CD4-positive, alpha-beta T cell treated with Interleukin-4 for 1 hour (primary cell): Measurements from ENCODE around the gene TRPT1.

Experiments
- DNase-seq, 2 donors: peaks; one replicate each; pipeline ENCODE4 v3.0.0-alpha.2; 2020 to 2022

Gene TRPT1

DNA sequence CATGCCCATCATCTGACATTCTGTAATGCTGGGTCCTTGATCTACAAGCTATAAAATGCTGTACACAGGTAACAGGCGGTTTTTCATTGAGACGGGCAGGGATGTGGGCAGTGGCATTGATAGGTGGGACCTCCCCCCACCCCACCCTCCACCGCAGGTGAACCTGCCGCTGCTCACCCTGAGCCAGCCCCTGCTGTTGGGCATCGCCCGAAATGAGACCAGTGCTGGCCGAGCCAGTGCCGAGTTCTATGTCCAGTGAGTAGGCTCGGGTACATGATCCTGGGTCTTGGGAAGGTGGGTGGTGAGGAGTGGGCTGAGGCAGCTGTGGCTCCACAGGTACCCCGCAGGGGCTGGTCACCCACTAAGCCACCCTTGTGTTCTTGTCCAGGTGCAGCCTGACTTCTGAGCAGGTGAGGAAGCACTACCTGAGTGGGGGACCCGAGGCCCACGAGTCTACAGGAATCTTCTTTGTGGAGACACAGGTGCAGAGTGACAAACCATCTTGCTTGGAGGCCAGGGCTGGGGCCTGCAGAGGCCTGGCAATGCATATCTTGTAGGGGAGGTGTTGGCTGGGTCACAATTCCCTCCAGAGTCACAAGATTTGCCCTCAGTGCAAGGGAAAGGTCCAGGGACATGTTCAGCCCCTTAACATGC, 3.2 kb upstream of the TRPT1 start:
- DNase-seq, result no peak

DNA sequence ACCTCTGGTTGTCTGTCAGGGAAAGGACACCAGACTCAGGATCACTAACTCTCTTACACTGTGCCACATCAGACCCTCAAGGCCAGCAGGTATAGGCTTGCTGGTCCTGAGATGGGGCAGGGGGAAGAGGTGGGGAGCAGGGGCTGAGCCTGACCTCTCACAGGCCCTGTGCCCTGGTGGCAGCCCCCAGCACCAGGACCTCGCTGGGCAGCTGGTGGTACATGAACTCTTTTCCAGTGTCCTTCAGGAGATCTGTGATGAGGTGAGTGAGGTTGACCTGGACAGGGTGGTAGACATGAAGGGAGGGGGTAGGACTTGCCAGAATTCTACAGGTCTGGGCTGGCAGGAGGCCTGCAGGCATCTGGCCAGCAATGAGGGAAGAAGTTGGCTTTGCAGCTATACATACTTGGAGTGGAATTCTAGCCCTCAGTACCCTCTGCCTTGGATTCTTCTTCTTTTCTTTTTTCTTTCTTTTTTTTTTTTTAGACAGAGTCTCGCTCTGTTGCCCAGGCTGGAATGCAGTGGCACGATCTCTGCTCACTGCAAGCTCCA, 1.5 kb upstream of the TRPT1 start:
- DNase-seq, result no peak

DNA sequence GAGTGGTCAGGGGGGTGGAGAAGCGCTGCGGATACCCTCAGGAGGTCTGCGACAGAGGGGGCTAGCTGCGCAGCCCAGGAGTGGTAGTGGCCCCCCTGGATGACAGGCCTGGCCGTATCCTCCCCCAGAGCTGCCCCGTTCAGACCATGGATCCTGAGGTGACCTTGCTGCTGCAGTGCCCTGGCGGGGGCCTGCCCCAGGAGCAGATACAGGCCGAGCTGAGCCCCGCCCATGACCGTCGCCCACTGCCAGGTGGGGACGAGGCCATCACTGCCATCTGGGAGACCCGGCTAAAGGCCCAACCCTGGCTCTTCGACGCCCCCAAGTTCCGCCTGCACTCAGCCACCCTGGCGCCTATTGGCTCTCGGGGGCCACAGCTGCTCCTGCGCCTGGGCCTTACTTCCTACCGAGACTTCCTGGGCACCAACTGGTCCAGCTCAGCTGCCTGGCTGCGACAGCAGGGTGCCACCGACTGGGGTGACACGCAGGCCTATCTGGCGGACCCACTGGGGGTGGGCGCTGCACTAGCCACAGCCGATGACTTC, 593 bp upstream of the TRPT1 start:
- DNase-seq, result peak; percentile 64 to 67

DNA sequence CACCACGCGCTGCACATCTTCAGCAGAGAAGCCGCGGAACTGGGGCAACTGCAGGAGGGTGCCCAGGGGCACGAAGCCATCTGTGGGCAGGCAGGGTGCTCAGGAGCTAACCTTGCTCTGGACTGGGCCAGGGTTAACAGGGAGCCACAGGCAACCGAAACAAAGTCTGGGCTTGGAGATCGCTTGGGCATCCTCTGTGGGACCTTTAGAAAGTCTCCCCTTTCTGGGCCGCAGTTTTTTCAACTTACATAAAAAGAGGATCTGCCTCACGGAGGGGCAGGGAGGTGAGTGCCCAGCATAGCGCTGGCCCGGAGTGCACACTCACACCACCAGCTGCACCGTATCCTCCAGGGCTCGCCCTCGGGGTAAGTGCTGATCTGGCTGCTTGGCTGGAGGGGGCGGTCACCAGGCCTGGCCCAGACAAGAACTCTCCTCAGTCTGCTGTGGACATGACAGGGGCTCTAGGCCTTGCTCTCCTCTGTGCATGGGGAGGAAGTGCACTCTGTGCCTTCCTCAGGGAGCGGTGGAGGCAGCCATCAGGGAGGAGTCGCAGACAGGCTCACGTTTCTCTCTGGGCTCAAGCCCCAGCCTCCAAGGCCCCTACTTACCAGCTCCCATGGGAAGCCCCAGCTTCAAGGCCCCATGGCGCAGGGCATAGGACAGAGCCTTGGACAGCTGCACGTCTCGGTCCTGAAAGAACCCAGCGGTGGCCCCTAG, 937 bp downstream of the TRPT1 start:
- DNase-seq, result no peak

DNA sequence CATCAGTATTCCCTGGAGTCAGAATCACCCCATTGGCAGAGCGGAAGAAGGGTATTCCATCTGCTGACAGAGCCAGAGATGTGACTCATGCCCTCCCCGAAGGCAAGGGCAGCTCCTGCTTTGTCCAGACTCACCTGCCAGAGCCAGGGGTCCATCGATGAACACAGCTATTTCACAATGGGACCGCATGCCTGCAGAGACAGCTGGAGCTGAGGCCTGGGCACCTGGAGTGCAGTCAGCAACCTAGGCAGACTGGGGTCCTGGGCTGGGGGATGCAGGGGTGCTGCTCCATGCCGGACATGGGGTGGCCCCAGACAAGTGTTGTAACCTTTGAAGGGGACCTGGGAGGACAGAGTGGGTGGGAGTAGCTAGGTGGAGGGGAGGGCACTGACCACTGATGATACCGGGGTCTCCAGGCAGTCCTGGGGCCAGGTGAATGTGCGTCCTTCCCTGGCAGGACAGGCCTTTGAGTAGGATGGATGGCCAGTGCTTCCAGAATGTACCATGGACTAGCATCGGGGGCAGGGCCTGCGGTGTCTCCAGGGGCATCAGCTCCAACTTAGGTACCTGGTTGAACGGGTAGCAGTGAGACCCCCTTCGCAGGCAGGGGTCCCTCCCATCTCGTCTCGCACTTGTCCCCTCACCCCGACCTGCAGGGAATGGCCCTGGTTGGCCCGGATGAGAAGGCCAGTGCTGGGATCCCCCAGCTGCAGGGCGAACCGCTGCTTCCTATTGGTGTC, 1.7 kb downstream of the TRPT1 start:
- DNase-seq, result no peak

DNA sequence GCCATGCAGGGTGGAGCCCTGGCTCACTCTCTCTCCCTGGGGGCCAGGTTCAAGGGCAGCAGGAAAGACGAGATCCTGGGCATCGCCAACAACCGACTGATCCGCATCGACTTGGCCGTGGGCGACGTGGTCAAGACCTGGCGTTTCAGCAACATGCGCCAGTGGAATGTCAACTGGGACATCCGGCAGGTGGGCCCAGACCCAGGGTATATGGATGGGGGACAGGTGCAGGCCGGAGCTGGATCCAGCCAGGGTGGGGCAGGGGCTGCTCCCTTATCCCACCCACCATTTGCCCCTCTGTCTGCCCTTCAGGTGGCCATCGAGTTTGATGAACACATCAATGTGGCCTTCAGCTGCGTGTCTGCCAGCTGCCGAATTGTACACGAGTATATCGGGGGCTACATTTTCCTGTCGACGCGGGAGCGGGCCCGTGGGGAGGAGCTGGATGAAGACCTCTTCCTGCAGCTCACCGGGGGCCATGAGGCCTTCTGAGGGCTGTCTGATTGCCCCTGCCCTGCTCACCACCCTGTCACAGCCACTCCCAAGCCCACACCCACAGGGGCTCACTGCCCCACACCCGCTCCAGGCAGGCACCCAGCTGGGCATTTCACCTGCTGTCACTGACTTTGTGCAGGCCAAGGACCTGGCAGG, 2.9 kb downstream of the TRPT1 start:
- no peak for DNase-seq

DNA sequence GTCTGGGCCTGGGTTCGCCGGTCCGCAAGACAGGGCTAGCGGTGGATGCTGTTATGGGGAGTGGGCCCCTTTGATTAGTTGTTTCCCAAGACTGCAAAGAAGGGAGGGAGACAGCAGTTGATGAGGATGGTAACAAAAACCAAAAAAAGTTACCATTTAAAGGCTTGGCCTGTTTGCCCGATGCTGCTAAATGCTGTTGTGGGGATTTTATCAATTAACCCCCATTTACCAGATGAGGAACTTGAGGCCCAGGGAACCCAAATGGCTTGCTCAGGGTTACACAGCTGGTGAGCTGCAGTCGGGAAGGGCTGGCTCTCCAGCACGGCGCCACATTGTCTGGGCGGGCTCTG, 3.4 kb downstream of the TRPT1 start:
- DNase-seq, result no peak

DNA sequence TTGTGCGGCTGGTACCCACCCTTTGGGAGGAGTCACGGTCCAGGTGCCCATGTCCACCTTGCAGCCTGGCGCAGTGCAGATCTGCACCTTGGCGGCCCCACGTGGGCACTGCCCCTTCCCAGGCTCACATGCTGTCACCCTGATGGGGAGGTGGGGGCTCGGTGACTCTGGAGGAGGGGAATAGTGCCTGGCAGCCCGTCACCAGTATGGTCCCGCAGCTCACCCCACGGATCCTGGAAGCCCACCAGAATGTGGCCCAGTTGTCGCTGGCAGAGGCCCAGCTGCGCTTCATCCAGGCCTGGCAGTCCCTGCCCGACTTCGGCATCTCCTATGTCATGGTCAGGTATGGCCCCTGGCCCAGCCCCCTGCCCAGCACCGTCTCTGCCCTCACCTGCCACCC, 5.2 kb downstream of the TRPT1 start:
- DNase-seq, result no peak

DNA sequence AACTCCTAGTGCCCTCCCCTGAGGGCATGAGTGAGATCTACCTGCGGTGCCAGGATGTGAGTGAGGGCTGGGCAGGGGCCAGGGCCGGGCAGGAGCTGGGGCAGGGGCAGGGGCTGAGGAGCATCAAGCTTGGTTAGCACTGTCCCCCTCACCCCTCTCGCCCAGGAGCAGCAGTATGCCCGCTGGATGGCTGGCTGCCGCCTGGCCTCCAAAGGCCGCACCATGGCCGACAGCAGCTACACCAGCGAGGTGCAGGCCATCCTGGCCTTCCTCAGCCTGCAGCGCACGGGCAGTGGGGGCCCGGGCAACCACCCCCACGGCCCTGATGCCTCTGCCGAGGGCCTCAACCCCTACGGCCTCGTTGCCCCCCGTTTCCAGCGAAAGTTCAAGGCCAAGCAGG, 5.7 kb downstream of the TRPT1 start:
- no peak for DNase-seq

DNA sequence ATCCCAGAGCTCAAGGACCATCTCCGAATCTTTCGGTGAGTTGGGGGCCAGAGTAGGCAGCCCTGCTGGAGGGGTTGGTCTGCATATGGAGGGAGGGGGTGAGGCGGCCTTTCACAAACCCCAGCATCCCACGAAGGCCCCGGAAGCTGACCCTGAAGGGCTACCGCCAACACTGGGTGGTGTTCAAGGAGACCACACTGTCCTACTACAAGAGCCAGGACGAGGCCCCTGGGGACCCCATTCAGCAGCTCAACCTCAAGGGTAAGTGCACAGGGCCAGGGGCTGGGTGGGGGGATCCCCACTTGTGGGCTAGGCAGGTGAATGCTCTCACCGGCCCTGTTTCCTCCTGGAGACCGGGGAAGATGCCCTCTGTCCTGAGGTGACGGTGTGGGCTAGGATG, 6.2 kb downstream of the TRPT1 start:
- DNase-seq, result no peak

DNA sequence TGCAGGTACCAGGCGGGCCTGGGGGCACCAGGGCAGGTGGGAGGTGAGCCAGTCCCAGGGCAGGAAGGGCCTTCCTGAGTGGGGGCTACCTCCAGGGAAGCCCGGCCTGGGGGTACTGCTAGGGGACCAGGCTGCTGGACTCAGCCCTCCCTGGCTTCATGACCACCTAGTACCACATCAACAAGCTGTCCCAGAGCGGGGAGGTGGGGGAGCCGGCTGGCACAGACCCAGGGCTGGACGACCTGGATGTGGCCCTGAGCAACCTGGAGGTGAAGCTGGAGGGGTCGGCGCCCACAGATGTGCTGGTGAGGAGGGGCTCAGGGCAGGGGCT, 6.7 kb downstream of the TRPT1 start:
- no peak for DNase-seq

DNA sequence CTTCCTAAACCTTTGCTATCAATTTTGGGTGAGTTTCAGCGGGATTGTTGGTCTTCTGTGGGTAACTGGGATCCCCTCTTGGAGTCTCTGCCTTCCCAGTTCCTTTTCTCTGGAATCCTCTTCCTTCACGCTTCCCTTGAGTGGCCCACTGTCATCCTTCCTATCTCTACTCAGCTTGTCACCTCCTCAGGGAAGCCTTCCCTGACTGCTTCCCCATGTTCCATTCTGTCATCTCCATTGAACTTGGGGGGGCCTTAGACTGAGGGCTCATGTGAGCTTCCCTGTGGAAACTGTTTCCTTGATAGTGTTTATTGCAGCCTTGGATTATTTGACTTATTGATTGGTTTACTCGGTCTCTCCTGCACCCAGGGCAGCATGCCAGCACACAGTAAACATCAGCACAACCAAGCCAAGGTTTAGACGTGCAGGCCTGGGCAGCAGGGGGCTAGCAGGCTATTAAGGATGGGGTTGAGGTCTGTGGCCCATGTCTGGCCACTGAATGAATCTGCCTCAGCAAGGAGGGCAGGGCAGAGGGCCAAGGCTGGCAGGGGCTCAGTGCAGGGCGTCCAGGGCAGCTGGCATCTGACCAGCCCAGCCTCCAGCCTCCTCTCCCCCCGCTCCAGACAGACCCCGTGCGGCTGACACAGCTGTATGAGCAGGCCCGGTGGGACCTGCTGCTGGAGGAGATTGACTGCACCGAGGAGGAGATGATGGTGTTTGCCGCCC, 7.2 kb downstream of the TRPT1 start:
- DNase-seq, result no peak

DNA sequence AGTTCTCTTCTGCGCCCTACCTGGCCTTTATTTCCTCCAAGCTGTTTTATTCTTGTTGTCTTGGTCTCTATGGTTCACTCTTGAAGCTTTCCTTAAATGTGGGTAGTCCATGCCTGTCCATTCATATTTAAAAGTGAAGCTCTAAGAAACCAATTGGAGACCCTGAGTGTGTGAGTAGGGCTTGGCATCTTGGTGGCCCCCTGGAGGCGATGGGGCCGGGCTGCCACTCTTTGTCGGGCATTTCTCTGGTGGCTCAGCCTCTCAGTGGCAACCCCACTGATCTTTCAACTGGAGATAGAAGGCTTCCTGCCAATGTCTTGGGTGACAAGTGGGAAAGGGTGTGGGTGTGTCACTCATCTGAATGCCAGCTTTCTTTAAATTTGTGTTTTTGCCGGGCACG, 9.1 kb downstream of the TRPT1 start:
- DNase-seq, result no peak

DNA sequence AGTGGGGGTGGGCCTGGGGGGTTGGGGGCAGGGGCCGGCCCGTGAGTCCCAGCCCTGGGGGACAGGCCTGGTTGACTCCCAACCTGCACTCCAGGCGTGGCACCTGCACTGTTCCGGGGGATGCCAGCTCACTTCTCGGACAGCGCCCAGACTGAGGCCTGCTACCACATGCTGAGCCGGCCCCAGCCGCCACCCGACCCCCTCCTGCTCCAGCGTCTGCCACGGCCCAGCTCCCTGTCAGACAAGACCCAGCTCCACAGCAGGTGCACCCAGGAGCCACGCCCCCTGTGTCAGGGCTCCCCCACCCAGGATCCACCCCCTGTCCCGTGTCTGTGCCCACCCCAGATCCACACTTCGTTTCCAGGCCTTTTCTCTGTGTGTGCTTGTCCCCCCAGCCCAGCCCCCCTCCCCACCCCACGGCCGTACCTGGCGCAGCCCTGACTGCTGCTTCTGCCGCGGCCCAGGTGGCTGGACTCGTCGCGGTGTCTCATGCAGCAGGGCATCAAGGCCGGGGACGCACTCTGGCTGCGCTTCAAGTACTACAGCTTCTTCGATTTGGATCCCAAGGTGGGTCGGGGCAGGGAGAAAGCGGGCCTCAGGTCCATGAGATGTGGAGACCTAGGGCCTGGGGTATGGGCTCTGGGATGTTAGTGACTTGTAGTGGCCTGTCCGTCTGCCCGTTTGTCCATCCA, 14.7 kb downstream of the TRPT1 start:
- no peak for DNase-seq

DNA sequence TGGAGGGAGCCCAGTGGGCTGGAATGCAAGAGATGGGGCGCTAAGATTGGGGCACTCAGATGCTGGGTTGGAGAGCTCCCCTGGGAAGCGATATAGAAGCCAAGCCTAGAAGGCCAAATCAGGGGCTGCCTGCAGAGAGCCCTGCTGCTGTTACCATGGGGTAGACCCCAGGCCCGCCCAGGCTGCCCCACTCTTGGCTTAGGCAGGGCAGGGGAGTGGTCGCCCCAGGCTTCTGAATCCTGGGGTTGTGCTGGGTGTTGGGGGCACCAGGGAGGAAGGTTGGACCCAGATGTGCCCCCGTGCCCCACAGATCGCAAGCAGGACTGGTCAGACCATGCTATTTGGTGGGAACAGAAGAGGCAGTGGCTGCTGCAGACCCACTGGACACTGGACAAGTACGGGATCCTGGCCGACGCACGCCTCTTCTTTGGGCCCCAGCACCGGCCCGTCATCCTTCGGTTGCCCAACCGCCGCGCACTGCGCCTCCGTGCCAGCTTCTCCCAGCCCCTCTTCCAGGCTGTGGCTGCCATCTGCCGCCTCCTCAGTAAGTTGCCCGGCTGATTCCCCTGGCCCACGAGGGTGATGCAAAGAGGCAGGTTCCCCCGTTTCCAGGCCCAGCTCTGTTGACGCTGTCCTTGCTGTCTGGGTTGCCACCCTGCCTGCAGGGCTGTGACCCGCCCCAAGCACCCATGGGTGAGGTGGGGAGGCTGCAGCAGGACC, 15.5 kb downstream of the TRPT1 start:
- no peak for DNase-seq

DNA sequence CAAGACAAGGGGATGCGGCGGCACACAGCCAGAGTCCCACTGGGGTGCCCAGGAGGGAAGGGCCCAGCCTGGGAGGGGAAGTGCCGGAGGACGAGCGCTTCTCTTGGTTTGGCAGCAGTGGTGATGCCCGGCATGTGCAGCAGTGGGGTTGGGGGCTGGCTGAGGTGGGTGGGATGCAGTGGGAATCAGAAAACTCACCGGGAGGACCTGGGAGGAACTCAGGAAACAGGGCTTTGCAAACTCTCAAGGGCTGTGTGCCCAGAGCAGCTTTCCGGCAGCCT, 16.5 kb downstream of the TRPT1 start:
- no peak for DNase-seq

DNA sequence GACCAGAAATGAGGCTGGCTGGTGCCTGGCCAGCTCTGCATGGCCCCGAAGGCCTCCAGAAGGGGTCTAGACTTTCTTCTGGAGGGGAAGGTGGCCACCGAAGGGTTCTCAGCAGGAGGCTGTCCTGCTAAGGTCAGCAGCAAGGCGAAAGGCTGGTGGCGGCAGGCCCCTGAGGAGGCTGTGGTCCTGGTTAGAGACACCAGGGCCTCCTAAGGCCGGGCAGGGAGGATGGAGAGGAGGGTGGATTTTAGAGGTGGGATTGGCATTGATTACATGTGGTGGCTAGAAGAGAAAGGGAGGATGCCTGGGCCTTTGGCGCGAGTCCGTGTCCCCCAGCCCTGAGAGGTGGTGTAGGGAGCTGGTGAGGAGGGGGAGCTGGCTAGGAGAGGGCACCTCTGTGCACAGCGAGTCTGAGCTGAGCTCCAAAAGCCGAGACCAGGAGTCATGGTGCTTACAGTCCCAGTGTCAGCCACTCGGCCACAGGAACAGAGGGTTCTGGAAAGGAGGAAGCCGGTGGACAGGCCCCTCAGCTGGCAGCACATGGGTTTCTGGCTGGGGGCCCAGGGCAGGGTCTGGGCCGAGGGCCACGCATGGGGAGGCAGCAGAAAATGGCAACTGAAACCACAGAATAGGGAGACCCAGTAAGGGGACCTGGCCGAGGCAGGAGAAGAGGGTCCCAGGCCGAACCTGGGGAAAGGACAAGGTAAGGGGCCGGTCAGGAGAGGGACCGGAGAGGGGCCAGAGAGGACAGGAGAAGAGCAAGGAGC, 17.0 kb downstream of the TRPT1 start:
- DNase-seq, result no peak

DNA sequence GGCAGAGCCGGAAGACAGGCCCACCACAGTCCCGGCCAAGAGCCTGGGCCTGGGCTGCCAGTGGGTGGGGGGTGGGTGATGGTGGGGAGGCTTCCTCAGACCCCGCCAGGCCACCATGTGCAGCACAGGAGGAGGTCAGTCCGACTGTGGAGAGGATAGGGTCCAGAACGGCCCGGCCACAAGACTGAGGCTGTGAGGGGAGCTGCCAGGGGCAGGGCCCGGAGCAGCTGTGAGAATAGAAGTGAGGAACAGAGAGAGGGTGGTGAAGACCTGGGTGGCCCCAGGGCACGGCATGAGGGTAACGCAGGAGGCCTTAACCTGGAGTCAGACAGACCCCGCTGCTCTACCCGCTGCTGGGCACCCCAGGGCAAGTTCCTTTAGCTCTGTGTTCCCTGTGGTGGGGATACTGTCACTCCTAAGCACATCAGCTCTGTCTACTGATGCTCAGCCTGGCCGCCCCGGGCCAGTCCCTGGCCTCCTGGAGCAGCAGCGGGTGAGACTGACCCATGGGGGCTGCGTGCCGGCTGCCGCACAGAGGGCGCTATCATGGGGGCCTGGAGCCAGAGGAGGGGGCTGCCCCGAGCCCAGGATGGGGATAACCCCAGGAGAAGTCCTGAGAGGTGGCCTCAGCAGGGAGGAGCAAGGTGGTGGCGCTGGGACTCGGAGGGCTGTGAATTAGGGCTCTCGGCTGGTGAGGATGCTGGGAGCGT, 17.7 kb downstream of the TRPT1 start:
- no peak for DNase-seq

DNA sequence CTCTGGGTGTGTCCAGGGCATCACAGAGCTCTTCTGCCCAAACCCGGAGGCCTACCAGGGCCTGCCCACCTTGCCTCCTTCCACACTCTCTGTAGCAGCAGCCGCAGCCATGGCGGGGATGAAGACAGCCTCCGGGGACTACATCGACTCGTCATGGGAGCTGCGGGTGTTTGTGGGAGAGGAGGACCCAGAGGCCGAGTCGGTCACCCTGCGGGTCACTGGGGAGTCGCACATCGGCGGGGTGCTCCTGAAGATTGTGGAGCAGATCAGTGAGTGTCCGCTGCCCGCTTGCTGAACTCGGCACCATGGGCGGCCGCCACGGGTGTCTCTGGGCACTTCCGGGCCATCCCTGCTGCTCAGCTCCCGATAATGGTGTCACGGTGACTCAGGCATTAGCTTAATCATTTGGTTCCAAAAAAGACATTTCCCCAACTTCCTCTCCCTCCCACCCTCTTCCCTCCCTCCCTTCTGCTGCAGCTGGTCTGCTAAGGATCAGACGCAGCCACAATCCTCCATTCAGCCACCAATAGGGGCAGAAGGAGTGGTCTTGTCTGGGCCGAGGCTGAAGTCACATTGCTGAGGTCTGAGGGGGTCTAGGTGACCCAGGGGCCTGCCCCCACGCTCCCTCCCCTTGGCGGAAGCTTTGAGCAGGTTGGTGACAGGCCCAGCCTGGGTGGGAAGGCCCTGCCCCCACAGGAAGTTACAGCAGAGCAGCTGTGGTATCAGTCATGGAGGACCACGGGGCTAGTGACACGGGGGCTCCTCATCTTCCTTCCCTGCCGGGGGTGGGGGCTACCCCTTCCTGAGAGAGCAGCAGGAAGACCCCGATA, 18.5 kb downstream of the TRPT1 start:
- peak; percentile 77 to 80 for DNase-seq
